Stomach (tissue), 4 donors: ENCODE results near the gene MSI2.

Source experiments
- CTCF ChIP-seq, 7 experiments: fragments of 450-650 bp in 4 of 7; fragments of 200-600 bp in 3 of 7; sonication (generic) in 3 of 7; IDR thresholded peaks; one replicate each; pipeline ENCODE4 v1.5.1; 2016 to 2019; ENCODE audit warnings: antibody characterized with exemption in 7 of 7, control low read depth in 2 of 7, mild to moderate bottlenecking in 1 of 7
- EP300 ChIP-seq: sonication (generic); formaldehyde crosslinking; IDR thresholded peaks from one replicate; pipeline ENCODE4 v1.6.1; 2017; ENCODE audit warnings: antibody characterized with exemption
- POLR2AphosphoS5 ChIP-seq, 3 donors: sonication (generic); formaldehyde crosslinking; IDR thresholded peaks; one replicate each; pipeline ENCODE4 v1.6.1; 2016; ENCODE audit warnings: antibody characterized with exemption in 3 of 3

GRCh38 chr17:57636985-57637665 is 380.8 kb downstream of the MSI2 start:
- TF ChIP-seq POLR2AphosphoS5 (IDR thresholded peaks at IDR 0.05) (no peak), CTCF (IDR thresholded peaks at IDR 0.05) (no peak), EP300 (no peak)
